OCI-LY7 (cell line): ENCODE results near the gene STUM.

ENCODE experiments used
- EZH2phosphoT487 ChIP-seq: fragments of 200-600 bp; sonication (generic); IDR thresholded peaks from 2 replicates; pipeline ENCODE4 v1.6.1; 2018; ENCODE audit warnings: low read depth, borderline replicate concordance, mild to moderate bottlenecking, mixed run types, antibody characterized with exemption, low read length, moderate library complexity, mixed read lengths
- TF ChIP-seq, protein P1 (sequence below): fragments of 200-600 bp; sonication (generic); conservative IDR thresholded peaks from 2 replicates; pipeline ENCODE4 v1.5.1; 2014; ENCODE audit warnings: mild to moderate bottlenecking, antibody characterized with exemption, low read length, moderate library complexity, mixed read lengths

DNA sequence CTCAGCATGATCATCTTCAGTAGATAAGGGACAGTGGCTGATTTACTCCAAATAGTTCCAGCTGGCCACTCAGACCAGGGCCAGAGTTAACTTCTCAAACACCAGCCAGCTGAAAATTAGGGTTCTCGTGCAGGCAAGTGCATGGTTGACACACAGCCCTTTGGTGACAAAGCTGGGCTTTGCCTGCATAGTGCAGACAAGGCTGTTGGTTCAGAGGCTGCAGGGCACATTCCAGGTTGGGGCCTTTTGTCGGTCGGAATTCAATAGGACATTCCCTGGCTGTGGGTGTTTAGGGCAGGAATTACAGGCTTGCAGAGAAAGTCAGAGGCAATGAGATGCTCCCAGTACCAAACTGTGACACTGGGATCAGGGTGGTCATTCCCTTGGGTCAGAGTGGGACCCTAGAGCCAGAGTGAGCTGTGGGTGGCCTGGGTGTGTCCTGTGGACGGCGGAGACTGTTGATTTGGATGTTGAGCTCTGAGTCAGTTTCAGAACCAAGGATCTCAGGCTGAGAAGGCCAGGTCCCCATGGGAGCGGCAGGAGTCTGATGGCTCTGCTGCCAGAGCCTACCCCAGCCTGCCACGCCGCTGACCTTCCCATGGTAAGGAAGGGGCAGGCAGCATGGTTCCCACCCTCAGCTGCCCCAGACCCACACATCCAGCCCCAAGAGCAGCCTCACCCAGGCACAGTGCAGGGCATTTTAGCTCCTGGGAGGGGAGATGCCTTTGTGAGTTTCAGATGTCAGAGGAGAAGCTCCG, 56.2 kb downstream of the STUM start:
- TF ChIP-seq, protein P1, sequence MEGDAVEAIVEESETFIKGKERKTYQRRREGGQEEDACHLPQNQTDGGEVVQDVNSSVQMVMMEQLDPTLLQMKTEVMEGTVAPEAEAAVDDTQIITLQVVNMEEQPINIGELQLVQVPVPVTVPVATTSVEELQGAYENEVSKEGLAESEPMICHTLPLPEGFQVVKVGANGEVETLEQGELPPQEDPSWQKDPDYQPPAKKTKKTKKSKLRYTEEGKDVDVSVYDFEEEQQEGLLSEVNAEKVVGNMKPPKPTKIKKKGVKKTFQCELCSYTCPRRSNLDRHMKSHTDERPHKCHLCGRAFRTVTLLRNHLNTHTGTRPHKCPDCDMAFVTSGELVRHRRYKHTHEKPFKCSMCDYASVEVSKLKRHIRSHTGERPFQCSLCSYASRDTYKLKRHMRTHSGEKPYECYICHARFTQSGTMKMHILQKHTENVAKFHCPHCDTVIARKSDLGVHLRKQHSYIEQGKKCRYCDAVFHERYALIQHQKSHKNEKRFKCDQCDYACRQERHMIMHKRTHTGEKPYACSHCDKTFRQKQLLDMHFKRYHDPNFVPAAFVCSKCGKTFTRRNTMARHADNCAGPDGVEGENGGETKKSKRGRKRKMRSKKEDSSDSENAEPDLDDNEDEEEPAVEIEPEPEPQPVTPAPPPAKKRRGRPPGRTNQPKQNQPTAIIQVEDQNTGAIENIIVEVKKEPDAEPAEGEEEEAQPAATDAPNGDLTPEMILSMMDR = no peak
- TF ChIP-seq EZH2phosphoT487 = no peak
